ENCODE results near the gene CHRM5. TPM values are rescaled to one million over a fixed set of nuclear protein-coding genes. Genes with fewer than 3 reads are reported as not detected.

Gene CHRM5
- total and polyA plus RNA-seq, 9 of the 15 experiments (the other 6 are each of a cell fraction or from before 2014, with no cell fraction given), result not detected

GRCh38 chr15:33955945-33956344, 12.4 kb upstream of the CHRM5 start (continued):
- TF ChIP-seq CBX5 (IDR thresholded peaks at IDR 0.05; ENCODE audit: borderline replicate concordance, low read depth), result no peak
- no peak for TF ChIP-seq ZNF431 (CRISPR knock-in tag; IDR thresholded peaks at IDR 0.05)
- TF ChIP-seq E2F8 (IDR thresholded peaks at IDR 0.05; ENCODE audit: low read depth, partially characterized antibody), result no peak
- TF ChIP-seq EGR1 (conservative IDR thresholded peaks at IDR 0.05), result no peak
- no peak for TF ChIP-seq ZNF395 (CRISPR knock-in tag; IDR thresholded peaks at IDR 0.05)
- no peak for TF ChIP-seq ZNF449 (CRISPR knock-in tag; IDR thresholded peaks at IDR 0.05)
- TF ChIP-seq ZNF347 (CRISPR knock-in tag; IDR thresholded peaks at IDR 0.05; ENCODE audit: low read depth), result no peak
- TF ChIP-seq RBM14 (IDR thresholded peaks at IDR 0.05; ENCODE audit: borderline replicate concordance, insufficient read depth, low read depth, low read length), result no peak
- TF ChIP-seq TRIM25 (IDR thresholded peaks at IDR 0.05; ENCODE audit: borderline replicate concordance), result no peak
- no peak for TF ChIP-seq ZMIZ1 (IDR thresholded peaks at IDR 0.05; ENCODE audit: low read depth in 2 of 2, low read length in 2 of 2)
- TF ChIP-seq ZBTB7A (IDR thresholded peaks at IDR 0.05; ENCODE audit: borderline replicate concordance, control insufficient read depth, low read depth, low read length), result no peak
- no peak for TF ChIP-seq TARDBP (IDR thresholded peaks at IDR 0.05)
- no peak for TF ChIP-seq HOXB6 (CRISPR knock-in tag; IDR thresholded peaks at IDR 0.05; ENCODE audit: borderline replicate concordance)
- TF ChIP-seq ZBTB2 (IDR thresholded peaks at IDR 0.05), result no peak
- TF ChIP-seq TFAM (CRISPR knock-in tag; conservative IDR thresholded peaks at IDR 0.05), result no peak

All from K562 (cell line).